Lung (tissue), 16 donors: ENCODE results near the gene PSMC2. TPM values are rescaled to one million over a fixed set of nuclear protein-coding genes. Genes with fewer than 3 reads are reported as not detected.

Experiments used
- ATAC-seq: fragments of 200-7000 bp; cut with Tn5 transposase; one replicate; pipeline ENCODE4 v1.9.1; 2020; ENCODE audit warnings: moderate number of reproducible peaks; ENCODE audit not compliant: insufficient read depth, low FRiP score
- DNase-seq, 3 donors: peaks; one replicate each; pipeline ENCODE4 v3.0.0-alpha.2; 2013 to 2017
- H3K27ac ChIP-seq, 2 donors: one replicate each; pipeline ENCODE4 v1.5.1; 2013; ENCODE audit warnings: mild to moderate bottlenecking in 2 of 2, moderate library complexity in 2 of 2, control low read depth in 1 of 2, inconsistent platforms in 1 of 2, low read depth in 1 of 2, low read length in 1 of 2
- H3K27me3 ChIP-seq, 3 donors: one replicate each; pipeline ENCODE4 v1.5.1; 2013; ENCODE audit warnings: low read length in 2 of 3; ENCODE audit not compliant: control insufficient read depth in 3 of 3, insufficient read depth in 3 of 3
- H3K36me3 ChIP-seq, 4 donors: one replicate each; pipeline ENCODE4 v1.5.1; 2013; ENCODE audit warnings: low read length in 4 of 4, mild to moderate bottlenecking in 1 of 4, moderate library complexity in 1 of 4; ENCODE audit not compliant: control insufficient read depth in 4 of 4, insufficient read depth in 4 of 4
- H3K4me1 ChIP-seq, 5 donors: one replicate each; pipeline ENCODE4 v1.5.1; 2013; ENCODE audit warnings: low read length in 5 of 5, mild to moderate bottlenecking in 2 of 5, moderate library complexity in 1 of 5; ENCODE audit not compliant: control insufficient read depth in 5 of 5, insufficient read depth in 5 of 5
- H3K4me3 ChIP-seq: one replicate; pipeline ENCODE4 v1.5.1; 2013; ENCODE audit warnings: mild to moderate bottlenecking, control low read depth, moderate library complexity
- H3K9ac ChIP-seq, 2 donors: one replicate each; pipeline ENCODE4 v1.5.1; 2013; ENCODE audit warnings: low read length in 2 of 2, control low read depth in 1 of 2; ENCODE audit not compliant: insufficient read depth in 1 of 2
- H3K9me3 ChIP-seq, 4 donors: one replicate each; pipeline ENCODE4 v1.5.1; 2013; ENCODE audit warnings: low read length in 3 of 4, mild to moderate bottlenecking in 1 of 4, moderate library complexity in 1 of 4; ENCODE audit not compliant: control insufficient read depth in 4 of 4, insufficient read depth in 3 of 4
- WGBS, 2 donors: extraction: QIAGEN DNeasy Blood & Tissue Kit; methylation state at CpG; one replicate each; pipeline ENCODE4 v1.1.7; 2013; 5-methylcytosine and 5-hydroxymethylcytosine counted together
- long read RNA-seq, 5 donors: transcript quantifications; one replicate each; lab custom pipeline, GENCODE V29; 2026
- polyA plus RNA-seq, 2 donors: library from polyadenylated mRNA; stranded (reverse); fragments of 200-250 nt; gene quantifications; one replicate each; pipeline ENCODE4 v1.2.1, GENCODE V29; 2013
- total RNA-seq, 2 donors: library from RNA; depleted of rRNA in 1 of 2; stranded (reverse); fragments of >200 nt in 1 of 2; gene quantifications; one replicate each; pipeline ENCODE4 v1.2.1, GENCODE V29; 2014 to 2021
- TF ChIP-seq, protein P1 (sequence below): IDR thresholded peaks from 2 replicates; pipeline ENCODE4 v1.5.1; 2012; ENCODE audit warnings: mild to moderate bottlenecking; ENCODE audit errors: control extremely low read depth, extremely low read depth
- donor health status: control.
- donor health status: control.
- donor health status: Bipolar disorder and iron deficiency.
- donor health status: healthy.
- donor health status: DM: yes; HTN: yes; CAD: no.

Gene PSMC2
- total RNA-seq: 100 to 1,000 TPM in 1 of 2 donors, 10 to 100 TPM in 1; 68.8 to 106 TPM
- polyA plus RNA-seq: 100 to 1,000 TPM in 1 of 2 donors, 10 to 100 TPM in 1; 94.9 to 157 TPM
- long read RNA-seq, donor 1, transcript PSMC2-201 (12 exons, 2,637 nt): major isoform, 24 of 52 reads
- long read RNA-seq, donor 1, partial matches to known transcripts: 27 of 52 reads
- long read RNA-seq, donor 1, other reads (novel, unspliced or antisense): 0 of 52 reads
- long read RNA-seq, donor 2, transcript PSMC2-201 (12 exons, 2,637 nt): major isoform, 8 of 8 reads
- long read RNA-seq, donor 2, partial matches to known transcripts: 0 of 8 reads
- long read RNA-seq, donor 2, other reads (novel, unspliced or antisense): 0 of 8 reads
- long read RNA-seq, donor 3, transcript PSMC2-201 (12 exons, 2,637 nt): major isoform, 12 of 26 reads
- long read RNA-seq, donor 3, partial matches to known transcripts: 14 of 26 reads
- long read RNA-seq, donor 3, other reads (novel, unspliced or antisense): 0 of 26 reads
- long read RNA-seq, donor 4, transcript PSMC2-201 (12 exons, 2,637 nt): major isoform, 7 of 17 reads
- long read RNA-seq, donor 4, partial matches to known transcripts: 10 of 17 reads
- long read RNA-seq, donor 4, other reads (novel, unspliced or antisense): 0 of 17 reads
- long read RNA-seq, donor 5, transcript PSMC2-201 (12 exons, 2,637 nt): major isoform, 29 of 51 reads
- long read RNA-seq, donor 5, partial matches to known transcripts: 22 of 51 reads
- long read RNA-seq, donor 5, other reads (novel, unspliced or antisense): 0 of 51 reads

DNA sequence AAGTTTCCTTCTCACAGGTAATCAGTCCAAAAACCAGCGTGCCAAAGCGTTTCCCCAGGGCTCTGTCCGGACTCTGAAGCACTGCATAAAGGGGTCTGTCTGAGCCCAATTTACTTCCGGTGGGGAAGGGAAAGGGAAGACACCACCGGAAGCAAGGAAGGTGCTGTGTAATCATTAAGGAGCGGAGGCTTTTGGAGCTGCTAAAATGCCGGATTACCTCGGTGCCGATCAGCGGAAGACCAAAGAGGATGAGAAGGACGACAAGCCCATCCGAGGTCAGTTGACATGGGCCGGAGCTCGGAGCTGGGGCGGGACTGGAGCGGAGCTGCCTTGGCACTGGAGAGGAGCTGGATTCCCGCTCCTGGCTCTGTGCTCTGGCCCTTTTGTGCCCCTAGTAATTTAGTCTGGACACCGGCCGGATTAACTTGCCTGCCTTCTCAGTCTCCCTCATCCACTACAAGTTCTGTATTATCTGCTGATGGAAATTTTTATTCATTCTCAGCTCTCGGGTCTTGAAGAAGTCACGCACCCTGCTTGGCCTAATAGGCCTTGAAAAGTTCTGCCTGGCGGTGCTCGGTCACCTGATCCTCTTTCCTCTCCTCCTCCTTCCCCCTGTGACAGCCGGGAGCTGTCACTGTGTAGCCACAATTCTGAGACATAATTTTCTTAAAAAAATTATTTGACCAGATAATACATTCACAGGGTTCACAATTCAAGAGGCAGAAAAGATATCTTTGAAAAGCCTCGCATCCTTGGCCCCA is at the start of gene PSMC2:
Gene PSMC2 (plus strand): TSS at position 137 of the 761 bp plus-strand sequence. CDS start 69 bp downstream, at position 206.
- Histone ChIP-seq H3K27me3 (no peaks in the 10 kb centered on the region), H3K4me3 (peak within 1 kb of the TSS; percentile 93), H3K27ac (peak within 1 kb of the TSS; percentile 56 to 94), H3K9me3 (no peaks in the 10 kb centered on the region), H3K36me3 (peaks cover 0 to 10% (median 4%) of the 10 kb centered on the region in 4 donors), H3K9ac (peak within 1 kb of the TSS; percentile 93 to 96), H3K4me1 (peaks cover 0 to 37% (median 13%) of the 10 kb centered on the region in 5 donors)
- WGBS, 2 donors: 0 to 1% methylated on average over 25 of the region's 25 CpGs
- DNase-seq: peak; percentile 89 to 97 (median 95)
- TF ChIP-seq, protein P1, sequence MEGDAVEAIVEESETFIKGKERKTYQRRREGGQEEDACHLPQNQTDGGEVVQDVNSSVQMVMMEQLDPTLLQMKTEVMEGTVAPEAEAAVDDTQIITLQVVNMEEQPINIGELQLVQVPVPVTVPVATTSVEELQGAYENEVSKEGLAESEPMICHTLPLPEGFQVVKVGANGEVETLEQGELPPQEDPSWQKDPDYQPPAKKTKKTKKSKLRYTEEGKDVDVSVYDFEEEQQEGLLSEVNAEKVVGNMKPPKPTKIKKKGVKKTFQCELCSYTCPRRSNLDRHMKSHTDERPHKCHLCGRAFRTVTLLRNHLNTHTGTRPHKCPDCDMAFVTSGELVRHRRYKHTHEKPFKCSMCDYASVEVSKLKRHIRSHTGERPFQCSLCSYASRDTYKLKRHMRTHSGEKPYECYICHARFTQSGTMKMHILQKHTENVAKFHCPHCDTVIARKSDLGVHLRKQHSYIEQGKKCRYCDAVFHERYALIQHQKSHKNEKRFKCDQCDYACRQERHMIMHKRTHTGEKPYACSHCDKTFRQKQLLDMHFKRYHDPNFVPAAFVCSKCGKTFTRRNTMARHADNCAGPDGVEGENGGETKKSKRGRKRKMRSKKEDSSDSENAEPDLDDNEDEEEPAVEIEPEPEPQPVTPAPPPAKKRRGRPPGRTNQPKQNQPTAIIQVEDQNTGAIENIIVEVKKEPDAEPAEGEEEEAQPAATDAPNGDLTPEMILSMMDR: no peak
- ATAC-seq: peak; percentile 82

DNA sequence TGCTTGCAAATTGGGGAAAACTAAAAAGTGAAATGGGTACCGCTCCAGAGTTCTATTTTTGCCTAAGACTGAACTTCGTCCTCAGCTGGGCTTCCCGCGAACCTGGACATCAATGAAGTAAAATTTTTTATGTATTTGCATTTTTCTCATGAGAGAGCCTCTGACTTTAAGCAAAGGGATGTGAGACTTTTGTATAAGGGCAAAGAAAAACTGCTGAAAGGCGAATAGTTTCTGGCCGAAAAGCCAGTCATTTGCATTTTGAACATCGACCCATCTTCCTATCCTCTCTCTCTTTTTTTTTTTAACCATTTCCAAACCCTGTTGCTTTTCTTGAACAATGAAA is 49.6 kb upstream of the PSMC2 start:
- H3K9ac ChIP-seq: peak overlapping the region; percentile 8 to 63
- H3K36me3 ChIP-seq: peaks cover 6 to 29% (median 17%) of the 10 kb centered on the region in 4 donors
- DNase-seq: peak in 1 of 3 donors; percentile 6
- ATAC-seq: no peak
- peaks cover 0 to 17% (median 9%) of the 10 kb centered on the region in 5 donors for H3K4me1 ChIP-seq
- H3K27ac ChIP-seq: peak overlapping the region; percentile 81 to 94
- TF ChIP-seq, protein P1: no peak
- WGBS, 2 donors: 0 to 2% methylated on average over 7 of the region's 7 CpGs
- peak overlapping the region; percentile 98 for H3K4me3 ChIP-seq
- peaks cover 0 to 4% (median 0%) of the 10 kb centered on the region in 4 donors for H3K9me3 ChIP-seq
- peaks cover 0 to 3% (median 0%) of the 10 kb centered on the region in 3 donors for H3K27me3 ChIP-seq

DNA sequence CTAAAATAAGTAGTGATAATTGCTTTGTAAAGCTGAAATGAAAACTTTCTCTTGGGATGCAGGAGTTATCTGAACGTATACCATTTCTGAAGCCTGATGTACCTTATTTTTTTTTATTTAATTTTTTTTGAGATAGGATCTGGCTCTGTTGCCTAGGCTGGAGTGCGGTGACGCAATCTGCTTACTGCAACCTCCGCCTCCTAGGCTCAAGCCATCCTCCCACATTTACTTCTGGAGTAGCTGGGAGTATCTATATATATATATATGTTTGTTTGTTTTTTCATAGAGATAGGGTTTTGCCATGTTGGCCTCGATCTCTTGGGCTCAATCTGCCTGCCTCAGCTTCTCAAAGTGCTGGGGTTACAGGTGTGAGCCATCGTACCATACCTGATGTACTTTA is 47.8 kb upstream of the PSMC2 start:
- TF ChIP-seq, protein P1: no peak

More for the DNA sequence above, 47.8 kb upstream of the PSMC2 start:
- Histone ChIP-seq H3K9ac (no peak overlapping the region), H3K36me3 (peaks cover 10 to 39% (median 26%) of the 10 kb centered on the region in 4 donors), H3K4me1 (peaks cover 0 to 17% (median 9%) of the 10 kb centered on the region in 5 donors), H3K27me3 (no peaks in the 10 kb centered on the region), H3K9me3 (no peaks in the 10 kb centered on the region), H3K4me3 (no peak overlapping the region), H3K27ac (no peak overlapping the region)
- no peak for DNase-seq
- no peak for ATAC-seq
- WGBS, 2 donors: 88 to 90% methylated on average over 6 of the region's 6 CpGs
